HG03460 (cell line): ENCODE results near the gene RECK.
"Not testable (repeated sequence)": the region's sequence is repeated elsewhere in the genome, so short reads cannot be mapped to it uniquely, and the experiment has no call there.

Experiments
- ATAC-seq: cut with Tn5 transposase; IDR thresholded peaks from one replicate; pipeline ENCODE4 v1.9.1; 2021; ENCODE audit not compliant: unreplicated experiment

Gene RECK

GRCh38 chr9:36036780-36037548, at the start of gene RECK:
Gene RECK, plus strand, starts transcription at chr9:36036913. Its CDS starts 86 bp downstream, at chr9:36036999.
- ATAC-seq: peak; percentile 90

GRCh38 chr9:35990155-35990554, 46.6 kb upstream of the RECK start:
- ATAC-seq: no peak

- ATAC-seq: not testable (repeated sequence)
These were observed 43.6 kb upstream of the RECK start for GRCh38 chr9:35993136-35993535.

- no peak for ATAC-seq
These were observed 42.6 kb upstream of the RECK start for GRCh38 chr9:35993976-35994720.

GRCh38 chr9:35994959-35995358, 41.8 kb upstream of the RECK start:
- no peak for ATAC-seq

GRCh38 chr9:35996358-35996970, 40.2 kb upstream of the RECK start:
- ATAC-seq: no peak

- not testable (repeated sequence) for ATAC-seq
These were observed 39.7 kb upstream of the RECK start for GRCh38 chr9:35997016-35997415.

- no peak for ATAC-seq
These were observed 38.4 kb upstream of the RECK start for GRCh38 chr9:35998333-35998732.

GRCh38 chr9:36005891-36006290, 30.8 kb upstream of the RECK start:
- no peak for ATAC-seq

- ATAC-seq: no peak
These were observed 30.0 kb upstream of the RECK start for GRCh38 chr9:36006549-36007315.

- ATAC-seq: no peak
These were observed 29.4 kb upstream of the RECK start for GRCh38 chr9:36007316-36007708.

GRCh38 chr9:36007852-36008251, 28.9 kb upstream of the RECK start:
- ATAC-seq: no peak

- ATAC-seq: no peak
These were observed 27.9 kb upstream of the RECK start for GRCh38 chr9:36008774-36009300.

- no peak for ATAC-seq
These were observed 25.3 kb upstream of the RECK start for GRCh38 chr9:36011379-36011778.

- ATAC-seq: no peak
These were observed 19.4 kb upstream of the RECK start for GRCh38 chr9:36017278-36017677.

- no peak for ATAC-seq
These were observed 18.6 kb upstream of the RECK start for GRCh38 chr9:36018129-36018528.

- ATAC-seq: no peak
These were observed 17.6 kb upstream of the RECK start for GRCh38 chr9:36018891-36019720.

GRCh38 chr9:36021968-36022367, 14.7 kb upstream of the RECK start:
- no peak for ATAC-seq

GRCh38 chr9:36023260-36024048, 13.3 kb upstream of the RECK start:
- no peak for ATAC-seq
